Peyer's patch (tissue), 4 donors: ENCODE measurements around the gene SYPL2.

ENCODE experiments used
- POLR2A ChIP-seq, 2 donors: fragments of 450-650 bp; IDR thresholded peaks; one replicate each; pipeline ENCODE4 v1.5.1; 2017; ENCODE audit warnings: antibody characterized with exemption in 2 of 2, mild to moderate bottlenecking in 2 of 2, moderate library complexity in 2 of 2
- TF ChIP-seq, protein P1 (sequence below), 6 experiments: fragments of 450-650 bp in 4 of 6; fragments of 200-600 bp in 2 of 6; sonication (generic) in 1 of 6; IDR thresholded peaks; one replicate each; pipeline ENCODE4 v1.5.1; 2017 to 2019; ENCODE audit warnings: antibody characterized with exemption in 6 of 6, mild to moderate bottlenecking in 3 of 6, moderate library complexity in 1 of 6

- no peak for TF ChIP-seq POLR2A (IDR thresholded peaks at IDR 0.05)
- TF ChIP-seq, protein P1, sequence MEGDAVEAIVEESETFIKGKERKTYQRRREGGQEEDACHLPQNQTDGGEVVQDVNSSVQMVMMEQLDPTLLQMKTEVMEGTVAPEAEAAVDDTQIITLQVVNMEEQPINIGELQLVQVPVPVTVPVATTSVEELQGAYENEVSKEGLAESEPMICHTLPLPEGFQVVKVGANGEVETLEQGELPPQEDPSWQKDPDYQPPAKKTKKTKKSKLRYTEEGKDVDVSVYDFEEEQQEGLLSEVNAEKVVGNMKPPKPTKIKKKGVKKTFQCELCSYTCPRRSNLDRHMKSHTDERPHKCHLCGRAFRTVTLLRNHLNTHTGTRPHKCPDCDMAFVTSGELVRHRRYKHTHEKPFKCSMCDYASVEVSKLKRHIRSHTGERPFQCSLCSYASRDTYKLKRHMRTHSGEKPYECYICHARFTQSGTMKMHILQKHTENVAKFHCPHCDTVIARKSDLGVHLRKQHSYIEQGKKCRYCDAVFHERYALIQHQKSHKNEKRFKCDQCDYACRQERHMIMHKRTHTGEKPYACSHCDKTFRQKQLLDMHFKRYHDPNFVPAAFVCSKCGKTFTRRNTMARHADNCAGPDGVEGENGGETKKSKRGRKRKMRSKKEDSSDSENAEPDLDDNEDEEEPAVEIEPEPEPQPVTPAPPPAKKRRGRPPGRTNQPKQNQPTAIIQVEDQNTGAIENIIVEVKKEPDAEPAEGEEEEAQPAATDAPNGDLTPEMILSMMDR (IDR thresholded peaks at IDR 0.05) = no peak
Observed at GRCh38 chr1:109484519-109484975, 18.2 kb downstream of the SYPL2 start.
